ENCODE measurements around the gene VPS45. TPM values are rescaled to one million over a fixed set of nuclear protein-coding genes. Genes with fewer than 3 reads are reported as not detected.
A peak's percentile ranks its signal among the peaks of the same experiment; 100 is the strongest.
"Not testable (repeated sequence)": the region's sequence is repeated elsewhere in the genome, so short reads cannot be mapped to it uniquely, and the experiment has no call there.

VPS45 gene
- total RNA-seq, 1 experiment from 2014 or later: 43.2 TPM

DNA sequence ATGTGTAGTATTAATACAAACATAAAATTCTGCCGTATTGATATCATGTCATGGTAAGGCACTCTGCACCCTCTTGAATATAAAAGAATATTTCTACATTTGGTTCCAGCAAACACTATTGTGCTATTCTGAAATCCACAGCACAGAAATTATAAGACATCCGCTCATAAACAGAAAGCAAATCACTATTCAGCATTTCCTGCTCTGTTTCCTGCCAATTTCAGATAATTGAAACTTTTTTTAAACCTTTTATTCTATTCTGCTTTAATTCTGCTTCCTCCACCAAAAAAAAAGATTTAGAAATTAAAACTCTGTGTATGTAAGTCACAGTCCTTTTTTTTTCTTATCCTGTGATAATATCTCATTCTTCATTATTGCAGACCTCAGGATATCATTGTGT, 42.5 kb downstream of the VPS45 start:
- in situ Hi-C loops (cut with HindIII; ENCODE audit: low sequenced_read_pairs): no loop called here

DNA sequence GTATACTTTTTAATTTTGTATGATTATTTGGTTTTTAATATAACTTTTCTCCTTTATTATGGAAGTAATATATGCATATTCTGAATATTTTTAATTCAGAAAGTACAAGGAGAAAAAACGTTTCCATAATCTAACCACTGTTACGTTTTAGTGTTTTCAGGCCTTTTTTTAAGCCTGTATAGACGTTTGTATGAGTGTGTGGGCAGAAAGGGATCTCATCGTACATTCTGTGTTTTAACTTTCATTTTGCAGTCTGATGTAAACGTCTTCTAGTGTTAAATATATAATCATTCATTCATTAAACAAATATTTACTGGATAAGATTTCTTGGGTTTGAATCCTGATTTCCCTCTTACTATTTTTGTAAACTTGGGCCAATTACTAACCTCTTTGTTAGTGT, 44.1 kb downstream of the VPS45 start:
- in situ Hi-C loops (cut with HindIII; ENCODE audit: low sequenced_read_pairs): no loop called here
- no peak for DNase-seq (ENCODE audit: low spot score)

More for the DNA sequence above, 42.5 kb downstream of the VPS45 start:
- DNase-seq (ENCODE audit: low spot score): no peak

DNA sequence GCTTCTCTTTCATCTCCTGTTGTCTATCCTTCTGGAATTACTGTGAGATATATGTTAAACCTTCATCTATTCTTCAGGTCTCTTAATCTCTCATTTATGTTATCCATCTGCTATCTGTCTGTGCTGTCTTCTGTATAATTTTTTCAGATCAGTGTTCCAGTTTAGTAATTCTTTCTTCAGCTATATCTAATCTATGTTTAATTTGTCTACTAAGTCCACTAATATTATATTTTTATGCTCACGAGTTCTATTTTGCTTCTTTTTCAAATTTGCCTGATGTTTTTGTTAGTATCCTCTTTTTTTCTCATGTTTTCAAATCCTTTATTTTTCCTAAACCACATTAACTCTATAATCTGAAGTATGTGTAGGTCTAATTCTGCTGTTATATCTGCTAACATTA, 47.5 kb downstream of the VPS45 start:
- in situ Hi-C loops (cut with HindIII; ENCODE audit: low sequenced_read_pairs): no loop called here
- DNase-seq (ENCODE audit: low spot score): no peak

DNA sequence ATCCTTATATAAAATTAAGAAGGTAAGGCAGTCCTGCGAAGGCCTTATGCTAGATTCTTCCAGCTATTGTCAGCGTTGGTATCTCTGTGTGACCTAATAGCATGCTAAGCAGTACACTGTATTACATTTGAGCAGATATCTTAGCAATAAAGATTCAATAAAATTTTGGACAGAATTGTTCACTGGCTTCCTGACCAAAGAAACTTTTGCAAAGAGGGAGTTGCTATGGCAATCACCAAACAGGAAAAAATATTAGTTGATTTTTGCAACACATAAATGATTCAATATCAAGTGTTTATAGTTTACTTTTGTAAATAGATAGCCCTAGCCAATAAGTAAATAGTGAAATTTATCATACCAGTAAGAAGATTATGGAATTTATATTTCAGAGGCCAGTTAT, 51.1 kb downstream of the VPS45 start:
- in situ Hi-C loops (cut with HindIII; ENCODE audit: low sequenced_read_pairs): no loop called here
- no peak for DNase-seq (ENCODE audit: low spot score)

DNA sequence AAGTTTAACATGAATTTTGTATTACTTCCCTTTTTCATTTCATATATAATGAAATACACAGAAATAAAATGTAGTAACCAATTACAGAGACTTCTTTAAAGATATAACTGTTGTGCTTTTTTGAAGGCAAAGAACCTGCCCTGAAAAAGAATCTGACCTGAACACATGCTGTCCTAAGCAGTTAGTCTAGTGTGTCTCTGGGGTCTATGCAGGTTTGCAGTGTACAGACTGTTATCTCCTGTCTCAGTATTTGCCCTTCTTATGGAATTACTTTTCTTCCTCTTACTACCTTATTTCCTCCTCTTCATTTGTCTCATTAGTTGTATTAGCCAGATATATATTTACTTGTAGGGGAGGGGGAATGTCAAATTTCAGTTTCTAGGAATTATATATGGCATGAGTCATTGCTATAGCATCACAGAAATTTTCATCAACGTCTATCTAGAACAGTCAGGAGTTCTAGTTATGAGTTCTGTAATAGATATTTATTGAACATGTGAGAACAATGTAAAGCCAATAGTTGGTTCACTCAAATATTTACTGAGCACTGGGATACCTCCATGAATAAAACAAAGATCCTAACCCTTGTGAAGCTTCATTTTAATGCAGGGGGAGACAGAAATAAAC, 53.8 kb downstream of the VPS45 start:
- no peak for DNase-seq (ENCODE audit: low spot score)
- in situ Hi-C loops (cut with HindIII; ENCODE audit: low sequenced_read_pairs): no loop called here

DNA sequence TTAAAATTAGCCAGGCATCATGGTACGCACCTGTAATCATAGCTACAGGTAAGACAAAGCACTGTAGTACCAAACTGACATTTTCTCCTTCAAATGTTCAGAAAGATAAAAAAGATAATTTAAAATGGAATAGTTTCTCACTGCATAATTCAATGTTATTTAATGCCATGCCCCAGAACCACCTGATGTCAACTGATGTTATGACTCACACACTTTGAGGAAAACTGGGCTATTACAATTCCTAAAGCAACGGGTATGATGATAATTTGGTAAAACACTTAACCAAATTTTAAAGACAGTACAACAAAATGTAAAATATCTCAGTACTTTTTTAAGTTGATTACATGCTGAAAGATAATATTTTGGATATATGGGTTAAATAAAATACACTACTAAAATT, 59.2 kb downstream of the VPS45 start:
- in situ Hi-C loops (cut with HindIII; ENCODE audit: low sequenced_read_pairs): no loop called here
- DNase-seq (ENCODE audit: low spot score): no peak

DNA sequence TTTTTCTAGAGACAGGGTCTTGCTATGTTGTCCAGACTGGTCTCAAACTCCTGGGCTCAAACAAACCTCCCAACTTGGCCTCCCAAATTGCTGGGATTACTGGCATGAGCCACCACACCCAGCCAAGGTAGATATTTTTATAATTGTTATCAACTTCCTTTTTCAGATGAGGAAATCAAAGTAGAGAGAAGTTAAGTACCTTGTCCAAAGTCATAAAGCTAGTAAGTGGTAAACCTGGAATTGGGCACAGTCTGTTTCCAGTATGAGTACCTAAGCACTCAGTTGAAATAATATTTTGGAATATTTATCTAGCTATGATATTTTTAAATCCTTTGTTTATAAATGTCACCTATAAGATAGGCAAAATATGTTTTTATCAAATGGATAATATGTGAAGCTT, 59.9 kb downstream of the VPS45 start:
- in situ Hi-C loops (cut with HindIII; ENCODE audit: low sequenced_read_pairs): no loop called here

DNA sequence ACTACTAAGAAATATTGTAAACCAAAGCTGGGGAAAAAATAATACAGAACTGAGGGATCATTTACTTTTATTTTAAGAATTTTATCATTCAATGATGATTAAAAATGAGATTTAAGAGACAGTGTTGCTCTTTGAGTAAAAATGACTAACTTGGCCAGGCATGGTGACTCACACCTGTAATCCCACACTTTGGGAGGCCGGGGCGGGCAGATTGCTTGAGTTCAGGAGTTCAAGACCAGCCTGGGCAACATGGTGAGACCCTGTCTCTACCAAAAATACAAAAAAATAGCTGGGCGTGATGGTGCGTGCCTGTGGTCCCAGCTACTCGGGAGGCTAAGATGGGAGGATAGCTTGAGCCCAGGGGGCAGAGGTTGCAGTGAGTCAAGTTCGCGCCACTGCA, 60.3 kb downstream of the VPS45 start:
- no peak for DNase-seq (ENCODE audit: low spot score)
- in situ Hi-C loops (cut with HindIII; ENCODE audit: low sequenced_read_pairs): no loop called here

More for the DNA sequence above, 59.9 kb downstream of the VPS45 start:
- no peak for DNase-seq (ENCODE audit: low spot score)

DNA sequence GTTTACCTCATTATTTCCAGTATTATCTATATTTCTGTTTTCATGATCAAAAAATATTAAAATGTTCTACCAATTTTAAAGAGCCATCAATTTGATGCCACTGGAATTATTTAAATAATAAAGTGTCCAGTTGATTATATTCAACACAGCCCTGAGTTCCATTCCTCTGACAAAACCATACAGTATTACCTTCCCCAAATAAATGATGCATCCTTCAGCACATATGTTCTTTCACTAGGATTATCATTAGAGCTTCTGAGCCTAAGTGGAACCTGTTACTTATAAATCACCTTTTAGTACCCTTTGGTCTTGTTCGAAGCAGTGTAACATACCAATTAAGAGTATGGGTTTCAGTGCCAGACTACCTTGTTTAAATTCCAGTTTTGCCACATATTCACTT, 64.8 kb downstream of the VPS45 start:
- DNase-seq (ENCODE audit: low spot score): no peak
- in situ Hi-C loops (cut with HindIII; ENCODE audit: low sequenced_read_pairs): no loop called here

DNA sequence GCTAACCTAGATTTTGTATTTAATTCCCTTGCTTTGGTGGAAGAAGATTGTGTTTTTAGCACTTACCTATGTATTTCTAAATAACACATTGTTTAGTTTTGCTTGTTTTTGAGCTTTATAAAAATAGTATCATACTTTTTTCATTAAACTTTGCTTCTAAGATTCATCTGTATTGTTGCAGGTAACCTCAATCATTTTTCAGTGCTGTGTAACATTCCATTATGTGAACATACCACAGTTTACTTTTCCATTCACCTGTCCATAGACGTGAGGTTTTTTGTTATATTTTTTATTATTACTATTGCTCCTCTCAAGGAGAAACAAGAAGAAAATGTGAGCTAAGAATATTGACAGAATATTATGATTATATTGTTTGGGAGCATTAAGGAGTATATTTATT, 67.0 kb downstream of the VPS45 start:
- DNase-seq (ENCODE audit: low spot score): no peak
- in situ Hi-C loops (cut with HindIII; ENCODE audit: low sequenced_read_pairs): no loop called here

DNA sequence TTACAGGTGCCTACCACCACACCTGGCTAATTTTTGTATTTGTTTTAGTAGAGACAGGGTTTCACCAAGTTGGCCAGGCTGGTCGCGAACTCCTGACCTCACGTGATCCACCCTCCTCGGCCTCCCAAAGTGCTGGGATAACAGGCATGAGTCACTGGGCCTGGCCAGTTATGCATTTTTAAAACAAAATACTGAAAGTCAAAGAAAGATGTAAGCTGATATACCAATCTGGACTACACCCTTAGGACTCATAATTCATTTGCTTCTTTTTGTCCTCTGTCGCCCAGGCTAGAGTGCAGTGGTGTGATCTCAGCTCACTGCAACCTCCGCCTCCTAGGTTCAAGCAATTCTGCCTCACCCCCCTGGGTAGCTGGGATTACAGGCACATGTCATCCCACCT, 67.8 kb downstream of the VPS45 start:
- in situ Hi-C loops (cut with HindIII; ENCODE audit: low sequenced_read_pairs); DNase-seq (ENCODE audit: low spot score): not testable (repeated sequence)

DNA sequence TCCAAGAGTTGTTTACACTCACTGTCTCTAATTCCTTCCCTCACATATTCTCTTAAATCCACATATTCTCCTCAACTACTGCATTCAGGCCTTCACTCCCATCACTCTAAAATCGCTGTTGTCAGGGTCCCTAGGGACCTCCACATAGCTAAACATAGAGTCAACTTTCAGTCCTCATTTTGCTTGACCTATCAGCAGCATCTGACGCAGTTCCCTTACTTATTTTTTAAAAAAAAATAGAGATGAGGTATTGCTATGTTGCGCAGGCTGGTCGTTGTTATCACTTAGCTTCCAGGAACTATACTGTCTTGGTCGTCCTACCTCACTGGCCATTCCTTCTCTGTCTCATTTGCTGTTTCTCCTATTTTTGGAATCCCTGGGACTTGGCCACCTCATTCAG, 70.5 kb downstream of the VPS45 start:
- in situ Hi-C loops (cut with HindIII; ENCODE audit: low sequenced_read_pairs): no loop called here
- no peak for DNase-seq (ENCODE audit: low spot score)

DNA sequence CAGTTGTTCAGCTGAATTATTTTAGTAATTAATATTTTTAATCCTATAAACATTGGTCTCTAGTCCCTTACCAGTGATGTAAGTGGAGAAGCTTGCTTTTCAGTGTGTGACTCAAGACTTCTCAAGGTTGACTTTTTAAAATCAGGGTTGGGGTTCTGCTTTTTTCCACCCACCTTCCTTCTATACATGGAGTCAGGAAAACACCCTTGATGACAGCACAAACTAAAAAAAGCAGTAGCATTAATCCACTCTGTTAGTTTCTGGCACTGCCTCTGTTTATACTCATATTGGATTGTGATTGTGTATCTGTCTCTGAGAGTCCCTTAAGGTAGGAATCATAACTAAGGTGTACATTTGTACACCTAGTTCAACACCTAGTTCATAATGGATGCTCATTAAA, 73.9 kb downstream of the VPS45 start:
- in situ Hi-C loops (cut with HindIII; ENCODE audit: low sequenced_read_pairs): no loop called here
- no peak for DNase-seq (ENCODE audit: low spot score)

DNA sequence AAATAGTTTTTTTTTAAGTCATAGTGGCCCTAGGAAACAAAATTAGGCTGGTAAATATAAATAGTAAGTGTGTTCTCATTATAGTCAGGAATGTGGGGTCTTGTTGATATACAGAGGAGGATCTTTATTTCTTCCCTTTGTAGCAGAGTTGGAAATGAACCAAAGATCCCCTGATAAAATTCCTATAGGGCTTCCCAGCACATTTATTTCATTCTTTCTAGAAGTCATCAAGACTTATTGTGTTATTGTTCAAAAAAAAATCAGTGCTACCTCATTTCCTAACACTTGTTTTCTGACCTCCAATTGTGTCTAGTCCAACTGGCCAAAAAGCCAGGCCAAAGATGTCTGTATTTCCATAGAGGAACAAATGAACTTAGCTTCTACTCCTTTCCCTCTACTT, 74.5 kb downstream of the VPS45 start:
- no peak for DNase-seq (ENCODE audit: low spot score)
- in situ Hi-C loops (cut with HindIII; ENCODE audit: low sequenced_read_pairs): no loop called here

DNA sequence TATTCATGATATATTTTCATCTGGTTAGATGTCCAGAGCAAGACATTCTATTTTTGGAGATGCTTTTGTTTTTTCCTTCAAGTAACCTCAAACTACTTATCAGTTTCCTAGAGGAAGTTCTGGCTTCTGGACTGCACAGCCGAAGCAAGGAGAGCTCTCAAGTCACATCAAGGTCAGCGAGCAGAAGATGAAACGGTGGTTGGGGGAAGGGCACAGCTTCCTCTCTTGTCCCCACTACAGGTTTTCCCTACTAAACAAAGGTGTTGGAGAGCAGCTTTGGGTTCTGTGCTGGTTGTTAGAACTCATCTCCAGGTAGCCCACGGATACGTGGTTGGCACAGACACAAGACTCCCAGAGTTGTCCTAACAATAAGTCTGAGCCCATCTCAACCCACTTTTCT, 77.0 kb downstream of the VPS45 start:
- no peak for DNase-seq (ENCODE audit: low spot score)
- in situ Hi-C loops (cut with HindIII; ENCODE audit: low sequenced_read_pairs): no loop called here

DNA sequence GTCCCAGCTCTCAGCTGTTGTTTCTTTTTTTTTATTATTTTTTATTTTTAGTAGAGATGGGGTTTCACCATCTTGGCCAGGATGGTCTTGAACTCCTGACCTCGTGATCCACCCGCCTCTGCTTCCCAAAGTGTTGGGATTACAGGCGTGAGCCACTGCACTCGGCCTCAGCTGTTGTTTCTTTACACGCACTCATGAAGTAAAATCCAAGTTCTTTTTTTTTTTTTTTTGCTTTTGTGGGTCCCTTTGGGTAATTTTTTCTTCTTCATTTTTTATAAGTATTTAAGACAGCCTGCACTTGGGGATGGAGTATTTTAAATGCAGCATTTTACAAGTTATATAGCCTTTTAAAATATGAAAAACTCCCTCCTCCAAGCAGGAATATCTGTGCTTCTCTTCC, 78.4 kb downstream of the VPS45 start:
- DNase-seq (ENCODE audit: low spot score); in situ Hi-C loops (cut with HindIII; ENCODE audit: low sequenced_read_pairs): not testable (repeated sequence)

DNA sequence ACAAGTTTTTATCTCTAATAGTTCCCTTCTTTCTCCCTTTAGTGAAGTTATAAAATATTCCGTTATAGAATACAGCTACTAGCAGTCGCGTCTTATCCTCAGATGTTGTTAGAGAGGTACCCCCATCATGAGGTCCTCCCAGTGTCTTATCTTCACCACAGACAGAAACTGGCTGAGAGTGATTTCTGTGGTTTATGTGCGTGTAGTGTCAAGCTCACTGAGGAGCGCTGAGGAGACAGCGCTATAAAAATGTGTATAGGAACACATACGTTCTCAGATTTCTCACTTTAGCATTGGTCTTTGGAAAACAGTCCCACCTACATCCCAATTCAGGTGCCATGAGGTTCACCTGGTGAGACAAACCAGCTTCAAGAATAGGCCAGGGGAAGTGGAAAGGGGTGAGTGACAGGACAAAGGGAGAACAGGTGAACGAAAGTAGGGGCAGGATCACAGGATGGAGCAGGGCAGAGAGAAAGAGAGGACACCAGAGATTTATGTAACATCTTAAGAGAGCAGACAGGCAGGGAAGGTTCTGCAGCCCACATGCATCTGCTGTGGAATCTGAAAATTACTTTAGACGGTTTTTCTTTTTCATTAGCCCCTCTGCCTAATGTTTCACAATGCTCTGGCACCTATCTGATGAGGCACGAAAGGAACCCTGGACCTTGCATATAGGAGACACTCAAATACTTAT, 79.4 kb downstream of the VPS45 start:
- DNase-seq (ENCODE audit: low spot score): peak; percentile 34
- in situ Hi-C loops (cut with HindIII; ENCODE audit: low sequenced_read_pairs): no loop called here

DNA sequence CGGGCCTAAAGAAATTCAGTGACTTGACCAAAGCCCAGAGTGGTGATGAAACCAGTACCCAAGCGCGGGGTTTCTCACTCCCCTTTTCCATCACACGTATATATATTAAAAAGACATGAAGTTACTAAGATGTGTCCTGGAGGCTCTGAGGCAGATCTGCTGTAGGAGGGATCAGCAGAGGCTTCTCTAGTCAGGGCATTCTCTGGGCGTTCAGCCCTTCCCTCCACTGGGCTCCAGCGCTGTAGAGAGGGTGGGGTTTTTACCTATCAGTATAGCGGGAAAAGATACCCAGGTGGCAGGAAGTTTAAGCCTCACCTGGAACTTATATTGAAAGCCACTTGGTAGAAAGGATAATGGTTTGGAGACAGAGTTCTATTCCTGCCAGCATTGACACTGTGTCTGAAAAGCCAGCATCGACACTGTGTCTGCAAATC, 81.3 kb downstream of the VPS45 start:
- DNase-seq (ENCODE audit: low spot score): peak; percentile 75
- in situ Hi-C loops (cut with HindIII; ENCODE audit: low sequenced_read_pairs): no loop called here

DNA sequence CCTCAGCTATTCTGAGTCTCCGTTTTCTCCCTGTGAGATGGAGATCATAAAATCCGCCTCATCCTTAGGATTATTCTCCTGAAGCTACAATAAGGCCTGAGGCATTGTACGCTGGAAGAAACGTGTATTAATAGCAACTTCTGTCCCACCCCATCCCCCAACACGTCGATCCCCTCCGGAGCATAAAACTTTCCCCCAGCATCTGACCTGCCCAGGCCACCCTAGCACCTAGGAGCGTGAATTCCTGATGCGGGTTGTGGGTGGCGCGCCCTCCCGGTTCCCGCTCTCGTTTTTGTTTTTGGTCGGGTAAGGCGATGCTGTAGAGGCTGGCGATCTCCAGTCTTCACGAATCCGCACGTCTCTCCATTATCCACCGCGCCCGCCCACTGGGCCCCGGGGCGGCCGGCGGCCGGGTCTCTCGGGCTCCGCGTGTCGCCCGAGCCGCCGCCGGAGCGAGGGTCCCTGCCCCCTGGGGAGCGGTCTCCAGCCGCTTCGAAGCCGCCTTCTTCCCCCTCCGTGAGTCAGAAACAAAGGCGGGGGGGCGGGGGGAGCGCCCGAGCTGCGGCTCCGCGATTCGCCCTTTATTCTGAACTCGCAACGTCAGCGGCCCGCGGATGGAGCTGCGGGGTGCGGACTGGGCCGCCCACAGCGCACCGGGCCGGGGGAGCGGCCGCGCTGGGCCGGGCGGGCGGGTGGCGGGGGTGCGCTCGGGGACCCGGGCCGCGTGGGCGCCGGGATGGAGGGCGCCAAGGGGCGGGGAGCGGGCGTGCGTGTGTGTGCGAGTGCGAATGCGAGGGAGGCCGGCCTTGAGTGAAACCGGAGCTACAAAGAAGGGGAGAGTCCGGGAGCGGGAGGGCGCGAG, 81.9 kb downstream of the VPS45 start, which contains the start of gene PLEKHO1:
Gene PLEKHO1 (plus strand): TSS at position 646 of the 862 bp plus-strand sequence. CDS start 342 bp downstream, outside the sequence.
- peak; percentile 74 for DNase-seq (ENCODE audit: low spot score)
- in situ Hi-C loops (cut with HindIII; ENCODE audit: low sequenced_read_pairs): no loop called here
